GM12873 (cell line): ENCODE measurements around the gene NFKBIE.
A peak's percentile ranks its signal among the peaks of the same experiment; 100 is the strongest.

ENCODE experiments used
- CTCF ChIP-seq: IDR thresholded peaks from 2 replicates; pipeline ENCODE4 v1.5.1; 2012; ENCODE audit warnings: low read depth, mild to moderate bottlenecking, moderate library complexity, low read length, control low read depth; ENCODE audit not compliant: insufficient read depth; ENCODE audit errors: missing control alignments

The NFKBIE gene

GRCh38 chr6:44254191-44255104, 10.9 kb downstream of the NFKBIE start:
- TF ChIP-seq CTCF, result no peak

GRCh38 chr6:44253307-44254101, 11.8 kb downstream of the NFKBIE start:
- peak; percentile 76 for TF ChIP-seq CTCF

GRCh38 chr6:44251576-44252524, 13.5 kb downstream of the NFKBIE start:
- TF ChIP-seq CTCF, result no peak

- TF ChIP-seq CTCF, result no peak
Observed at GRCh38 chr6:44250718-44251123, 14.6 kb downstream of the NFKBIE start.

GRCh38 chr6:44250067-44250717, 15.2 kb downstream of the NFKBIE start:
- TF ChIP-seq CTCF, result no peak

- TF ChIP-seq CTCF, result no peak
Observed at GRCh38 chr6:44249082-44249748, 16.1 kb downstream of the NFKBIE start.
